Activated CD4-positive, alpha-beta memory T cell treated with anti-CD3 and anti-CD28 coated beads for 36 hours (primary cell): ENCODE results near the gene ASIC1. TPM values are rescaled to one million over a fixed set of nuclear protein-coding genes. Genes with fewer than 3 reads are reported as not detected.
A peak's percentile ranks its signal among the peaks of the same experiment; 100 is the strongest.

Source experiments
- CTCF ChIA-PET: fragments of 350-600 bp; sonication (Branson Sonifier 250); formaldehyde crosslinking; loops from one replicate; lab custom pipeline; 2021; ENCODE audit warnings: antibody characterized with exemption, inconsistent platforms; lab: Charles Lee
- POLR2A ChIA-PET: fragments of 350-600 bp; sonication (Branson Sonifier 250); formaldehyde crosslinking; loops from one replicate; lab custom pipeline; 2021; ENCODE audit warnings: antibody characterized with exemption; lab: Charles Lee
- DNase-seq: peaks from one replicate; pipeline ENCODE4 v3.0.0-alpha.2; 2020
- H3K27ac Mint-ChIP-seq: one replicate; pipeline ENCODE4 v1.8.0; 2021; ENCODE audit warnings: mixed read lengths
- H3K27me3 Mint-ChIP-seq: one replicate; pipeline ENCODE4 v1.8.0; 2021; ENCODE audit warnings: mixed read lengths
- H3K36me3 Mint-ChIP-seq: one replicate; pipeline ENCODE4 v1.8.0; 2021; ENCODE audit warnings: mixed read lengths
- H3K4me1 Mint-ChIP-seq: one replicate; pipeline ENCODE4 v1.8.0; 2021; ENCODE audit warnings: low read depth, mixed read lengths
- H3K4me3 Mint-ChIP-seq: one replicate; pipeline ENCODE4 v1.8.0; 2021; ENCODE audit warnings: mild to moderate bottlenecking, mixed read lengths
- H3K9me3 Mint-ChIP-seq: one replicate; pipeline ENCODE4 v1.8.0; 2021; ENCODE audit warnings: mixed read lengths
- intact Hi-C: fragments of 100-400 bp; cut with micrococcal nuclease; formaldehyde crosslinking; loops from one replicate; pipeline ENCODE4 v1.15.1; 2023
- total RNA-seq, 2 experiments: library from RNA; stranded (reverse); gene quantifications; one replicate each; pipeline ENCODE4 v1.2.3, GENCODE V29; 2021

Gene ASIC1
- 1 to 10 TPM; 1.1 to 1.6 TPM for total RNA-seq

DNA sequence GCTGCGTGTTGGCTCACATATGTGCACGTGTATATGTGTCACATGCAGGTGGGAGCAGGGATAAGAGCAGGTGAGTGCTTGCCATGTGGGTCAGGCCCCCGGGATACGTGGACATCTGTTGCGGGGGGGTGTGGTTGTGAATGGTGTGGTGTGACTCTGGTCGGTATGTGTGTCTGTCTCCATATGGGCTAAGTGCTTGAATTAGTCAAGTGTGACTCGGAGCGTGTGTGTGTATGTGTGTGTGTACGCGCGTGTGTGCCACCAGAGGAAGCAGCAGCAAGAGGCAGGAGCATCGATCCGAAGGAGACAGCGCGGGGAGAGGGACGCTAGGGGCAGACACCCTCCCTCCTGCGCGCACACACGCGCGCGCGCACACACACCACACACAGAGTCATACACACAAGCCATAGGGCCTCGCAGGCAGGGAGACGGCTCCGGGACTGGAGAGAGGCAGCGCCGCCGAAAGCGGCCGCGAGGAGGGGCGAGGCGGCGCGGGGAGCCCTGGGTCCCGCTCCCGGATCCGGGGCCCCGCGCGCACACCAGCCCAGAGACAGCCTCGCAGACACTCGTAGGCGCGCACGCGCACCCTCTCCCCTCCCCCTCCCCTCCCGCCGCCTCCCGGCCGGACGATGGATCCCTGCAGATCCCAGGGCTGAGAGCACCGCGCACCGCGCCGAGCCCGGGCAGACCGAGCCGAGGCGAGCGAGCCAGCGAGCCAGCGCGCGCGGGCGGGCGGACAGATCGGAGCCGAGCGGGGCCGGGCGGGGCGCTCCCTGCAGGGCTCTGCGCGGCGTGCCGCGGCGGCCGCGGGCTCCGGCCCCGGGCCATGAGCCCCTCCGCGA lies at the start of gene ASIC1:
Gene ASIC1, plus strand, starts transcription at position 597 of the 842 bp plus-strand sequence. CDS start 1,171 bp downstream, outside the sequence.
- peaks cover 40% of the 10 kb centered on the region for H3K27me3 Mint-ChIP-seq
- no peaks in the 10 kb centered on the region for H3K9me3 Mint-ChIP-seq

DNA sequence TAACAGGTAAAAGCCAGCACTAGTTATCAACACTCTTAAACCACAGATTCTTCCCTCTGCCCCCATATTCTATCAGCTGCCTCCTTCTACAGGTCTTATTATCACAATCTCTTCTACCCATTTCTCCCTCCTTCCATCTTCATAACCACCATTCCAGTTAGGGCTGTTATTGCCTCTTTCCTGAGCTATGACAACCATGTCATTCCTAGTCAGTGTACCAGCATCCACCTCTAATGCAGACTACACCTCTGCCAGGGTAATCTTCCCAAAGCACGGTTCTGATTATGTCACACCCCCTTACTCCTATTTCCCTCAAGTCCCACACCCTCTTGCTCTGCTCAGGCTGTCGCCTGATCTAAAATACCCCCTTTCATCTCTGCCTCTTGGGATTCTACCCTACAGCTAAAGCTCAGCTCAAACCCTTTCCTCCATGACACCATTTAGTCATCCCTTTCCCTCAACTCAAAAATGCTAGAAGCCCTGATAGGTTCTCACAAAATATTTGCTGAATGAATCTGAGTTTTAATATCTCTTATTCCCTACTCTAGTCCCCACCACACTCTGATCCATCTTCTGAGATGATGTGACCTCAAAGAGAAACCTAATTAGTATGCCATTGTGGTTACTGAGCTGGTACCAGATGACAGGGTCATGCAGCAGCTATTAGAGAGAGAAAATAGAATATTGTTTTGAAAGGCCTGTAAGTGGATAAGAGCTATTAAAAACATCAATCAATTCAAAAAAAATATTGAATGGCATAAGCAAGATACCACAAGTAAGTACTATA lies 43.8 kb upstream of the ASIC1 start:
- Mint-ChIP-seq H3K4me1 (peaks cover 10% of the 10 kb centered on the region), H3K27ac (no peak overlapping the region), H3K36me3 (peaks cover 22% of the 10 kb centered on the region), H3K27me3 (no peaks in the 10 kb centered on the region), H3K9me3 (no peaks in the 10 kb centered on the region), H3K4me3 (no peak overlapping the region)
- CTCF ChIA-PET: interaction anchor here (0.8 to 2.8 kb wide), 6 partner anchors 12 to 57 kb away, joined by 3 to 16 read pairs (median 4); partner anchors contain the start of gene RACGAP1
- DNase-seq: no peak
- POLR2A ChIA-PET: interaction anchor here (0.7 to 0.9 kb wide), 2 partner anchors 8 to 251 kb away, joined by 3 to 4 read pairs; no protein-coding TSS in a partner anchor
- intact Hi-C loops: no loop called here

More for the DNA sequence above, at the start of gene ASIC1:
- Mint-ChIP-seq H3K36me3 (no peaks in the 10 kb centered on the region), H3K27ac (no peak within 1 kb of the TSS), H3K4me1 (peaks cover 24% of the 10 kb centered on the region), H3K4me3 (peak within 1 kb of the TSS; percentile 68)
- DNase-seq: peak; percentile 58
- intact Hi-C loops: loop anchor here (1.0 kb wide), 3 partner anchors 18 to 281 kb away; no protein-coding TSS in a partner anchor
- POLR2A ChIA-PET: interaction anchor here (1.1 kb wide), 1 partner anchor 18 kb away, joined by 4 read pairs; no protein-coding TSS in a partner anchor
- CTCF ChIA-PET: interaction anchor here (0.9 to 5.9 kb wide), 12 partner anchors 10 to 190 kb away, joined by 3 to 197 read pairs (median 14); partner anchors contain the start of genes COX14 and RACGAP1

- no peaks in the 10 kb centered on the region for H3K9me3 Mint-ChIP-seq
- intact Hi-C loops: no loop called here
- no peaks in the 10 kb centered on the region for H3K27me3 Mint-ChIP-seq
- ChIA-PET POLR2A (interaction anchor here (0.9 kb wide), 1 partner anchor 8 kb away, joined by 3 read pairs; no protein-coding TSS in a partner anchor), CTCF (interaction anchor here (0.8 to 2.8 kb wide), 5 partner anchors 22 to 56 kb away, joined by 3 to 16 read pairs (median 4); no protein-coding TSS in a partner anchor)
- H3K36me3 Mint-ChIP-seq: peaks cover 22% of the 10 kb centered on the region
- DNase-seq: no peak
- no peak overlapping the region for H3K4me3 Mint-ChIP-seq
- H3K27ac Mint-ChIP-seq: no peak overlapping the region
- H3K4me1 Mint-ChIP-seq: peaks cover 12% of the 10 kb centered on the region
These were observed 43.1 kb upstream of the ASIC1 start for GRCh38 chr12:50014342-50014741.

DNA sequence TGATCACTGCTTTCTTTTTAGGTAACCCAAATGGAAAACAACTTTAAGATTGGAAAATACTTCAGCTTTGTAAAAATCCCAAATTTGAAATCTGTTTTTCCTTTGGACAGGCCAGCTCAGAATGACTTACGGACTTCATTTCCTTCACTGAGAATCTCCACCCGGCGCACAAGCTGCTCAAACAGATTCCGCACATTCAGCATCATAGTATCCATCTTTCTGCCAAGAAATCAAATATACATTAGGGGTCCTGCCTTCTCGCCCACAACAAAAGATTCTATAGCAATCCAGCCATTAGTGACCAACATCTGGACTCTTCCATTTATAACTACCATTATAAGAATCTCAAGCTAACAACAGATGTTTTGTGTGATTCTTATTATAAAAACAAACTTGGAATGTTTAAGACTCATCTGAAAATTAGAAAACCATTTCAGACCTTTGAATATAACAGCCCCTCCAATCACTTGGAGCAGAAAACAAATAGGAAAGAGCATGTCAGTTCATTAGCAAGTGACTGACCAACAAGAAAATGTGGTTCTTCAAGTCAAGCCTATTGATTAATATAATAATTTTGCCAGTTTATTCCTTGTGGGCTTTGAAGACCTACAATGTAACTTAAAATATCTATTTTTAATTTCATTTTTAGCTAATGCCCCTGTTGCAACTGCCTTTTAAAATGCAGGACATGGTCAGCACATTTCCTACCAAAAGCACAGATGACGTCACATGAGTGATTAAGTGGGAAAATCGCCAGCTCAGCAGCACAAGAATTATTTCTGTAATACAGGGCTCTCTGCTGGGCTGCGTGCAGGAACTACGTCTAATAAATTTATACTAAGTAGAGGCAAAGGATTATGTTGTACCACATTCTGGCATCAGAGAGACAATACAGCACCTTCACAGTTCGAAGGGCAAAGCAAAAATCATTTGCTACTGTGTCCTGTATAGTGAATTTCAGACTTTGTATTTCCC lies 40.6 kb upstream of the ASIC1 start:
- ChIA-PET POLR2A (no interaction called here), CTCF (interaction anchor here (0.6 to 3.1 kb wide), 6 partner anchors 22 to 507 kb away, joined by 3 to 10 read pairs (median 4); no protein-coding TSS in a partner anchor)

DNA sequence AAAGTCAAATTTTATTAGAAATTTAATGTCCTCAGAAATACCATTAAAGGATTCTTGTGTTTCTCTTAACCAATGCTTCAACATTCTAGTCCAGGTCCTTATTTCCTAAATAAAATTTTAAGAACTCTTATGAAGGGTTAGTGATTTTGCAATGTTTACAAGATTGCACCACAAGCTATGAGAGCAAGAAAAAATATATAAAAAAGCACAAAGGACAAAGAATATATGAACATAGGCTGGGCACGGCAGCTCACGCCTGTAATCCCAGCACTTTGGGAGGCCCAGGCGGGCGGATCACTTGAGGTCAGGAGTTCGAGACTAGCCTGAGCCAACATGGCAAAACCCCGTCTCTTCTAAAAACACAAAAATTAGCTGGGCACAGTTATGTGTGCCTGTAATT lies 39.8 kb upstream of the ASIC1 start:
- Mint-ChIP-seq H3K4me3 (no peak overlapping the region), H3K27ac (no peak overlapping the region), H3K9me3 (no peaks in the 10 kb centered on the region), H3K36me3 (peaks cover 18% of the 10 kb centered on the region), H3K27me3 (no peaks in the 10 kb centered on the region), H3K4me1 (peaks cover 17% of the 10 kb centered on the region)
- ChIA-PET POLR2A (no interaction called here), CTCF (interaction anchor here (0.6 to 3.1 kb wide), 4 partner anchors 21 to 508 kb away, joined by 3 to 10 read pairs (median 4); no protein-coding TSS in a partner anchor)
- DNase-seq: no peak
- intact Hi-C loops: no loop called here

More for the DNA sequence above, 40.6 kb upstream of the ASIC1 start:
- H3K4me1 Mint-ChIP-seq: peaks cover 16% of the 10 kb centered on the region
- H3K27ac Mint-ChIP-seq: no peak overlapping the region
- no peak overlapping the region for H3K4me3 Mint-ChIP-seq
- no peaks in the 10 kb centered on the region for H3K9me3 Mint-ChIP-seq
- intact Hi-C loops: no loop called here
- no peak for DNase-seq
- peaks cover 18% of the 10 kb centered on the region for H3K36me3 Mint-ChIP-seq
- no peaks in the 10 kb centered on the region for H3K27me3 Mint-ChIP-seq

GRCh38 chr12:50018154-50018553 lies 39.2 kb upstream of the ASIC1 start:
- H3K27me3 Mint-ChIP-seq: no peaks in the 10 kb centered on the region
- H3K9me3 Mint-ChIP-seq: no peaks in the 10 kb centered on the region
- H3K4me3 Mint-ChIP-seq: no peak overlapping the region
- CTCF ChIA-PET: interaction anchor here (0.6 to 3.1 kb wide), 3 partner anchors 21 to 240 kb away, joined by 4 to 10 read pairs (median 4); no protein-coding TSS in a partner anchor
- intact Hi-C loops: no loop called here
- DNase-seq: no peak
- no peak overlapping the region for H3K27ac Mint-ChIP-seq
- peaks cover 20% of the 10 kb centered on the region for H3K4me1 Mint-ChIP-seq
- POLR2A ChIA-PET: interaction anchor here (0.7 kb wide), 2 partner anchors 12 to 281 kb away, joined by 3 to 6 read pairs; no protein-coding TSS in a partner anchor
- H3K36me3 Mint-ChIP-seq: peaks cover 21% of the 10 kb centered on the region

GRCh38 chr12:50018968-50019367 lies 38.4 kb upstream of the ASIC1 start:
- Mint-ChIP-seq H3K27me3 (no peaks in the 10 kb centered on the region), H3K27ac (no peak overlapping the region), H3K4me3 (no peak overlapping the region), H3K36me3 (peaks cover 14% of the 10 kb centered on the region), H3K4me1 (peaks cover 13% of the 10 kb centered on the region), H3K9me3 (no peaks in the 10 kb centered on the region)
- POLR2A ChIA-PET: interaction anchor here (2.0 kb wide), 1 partner anchor 10 kb away, joined by 5 read pairs; no protein-coding TSS in a partner anchor
- intact Hi-C loops: no loop called here
- no peak for DNase-seq
- CTCF ChIA-PET: interaction anchor here (1.2 to 3.1 kb wide), 3 partner anchors 20 to 52 kb away, joined by 3 to 10 read pairs (median 4); no protein-coding TSS in a partner anchor

DNA sequence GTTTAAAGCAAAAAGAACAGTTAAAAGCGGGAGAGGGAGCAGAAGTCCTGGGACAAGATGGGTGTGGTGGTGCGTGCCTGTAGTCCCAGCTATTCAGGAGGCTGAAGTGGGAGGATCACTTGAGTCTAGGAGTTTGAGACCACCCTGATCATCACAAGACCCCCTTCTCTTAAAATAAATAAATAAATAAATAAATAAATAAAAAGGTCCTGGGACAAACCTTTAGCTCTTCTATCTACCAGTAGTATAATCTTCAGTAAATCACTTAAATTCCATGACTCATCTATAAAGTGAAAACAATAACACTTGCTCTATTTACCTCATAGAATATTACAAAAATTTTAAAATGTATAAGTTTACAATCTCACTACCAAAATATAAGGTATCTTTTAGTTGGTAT lies 37.9 kb upstream of the ASIC1 start:
- Mint-ChIP-seq H3K4me1 (peaks cover 13% of the 10 kb centered on the region), H3K27ac (no peak overlapping the region), H3K36me3 (peaks cover 16% of the 10 kb centered on the region), H3K27me3 (no peaks in the 10 kb centered on the region), H3K4me3 (no peak overlapping the region), H3K9me3 (no peaks in the 10 kb centered on the region)
- no peak for DNase-seq
- ChIA-PET POLR2A (interaction anchor here (0.6 to 2.0 kb wide), 2 partner anchors 11 to 19 kb away, joined by 3 to 5 read pairs; no protein-coding TSS in a partner anchor), CTCF (interaction anchor here (1.2 to 3.1 kb wide), 3 partner anchors 19 to 53 kb away, joined by 3 to 10 read pairs (median 4); no protein-coding TSS in a partner anchor)
- intact Hi-C loops: no loop called here

DNA sequence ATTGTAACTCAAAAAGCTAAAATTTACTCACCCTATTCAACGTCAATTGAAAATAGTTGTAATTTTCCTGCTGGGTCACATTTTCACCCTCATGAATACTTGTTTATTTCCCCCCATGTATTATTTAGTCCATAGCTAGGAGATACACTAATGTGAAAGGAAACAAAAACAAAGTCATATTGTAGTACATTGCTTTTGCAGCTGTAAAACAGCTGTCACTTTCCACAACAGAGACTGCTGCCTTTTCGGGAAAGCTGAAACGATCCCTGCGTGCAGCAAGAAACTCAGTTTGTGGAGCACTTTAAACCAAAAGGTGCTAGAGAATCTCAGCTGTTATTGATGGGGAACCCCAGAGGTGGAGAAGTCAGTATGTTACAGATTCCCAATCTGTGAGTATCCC lies 36.4 kb upstream of the ASIC1 start:
- no peak for DNase-seq
- H3K4me3 Mint-ChIP-seq: no peak overlapping the region
- ChIA-PET CTCF (interaction anchor here (0.6 to 1.7 kb wide), 6 partner anchors 18 to 75 kb away, joined by 3 to 16 read pairs (median 3); no protein-coding TSS in a partner anchor), POLR2A (interaction anchor here (2.0 kb wide), 1 partner anchor 12 kb away, joined by 5 read pairs; no protein-coding TSS in a partner anchor)
- H3K36me3 Mint-ChIP-seq: peaks cover 20% of the 10 kb centered on the region
- no peaks in the 10 kb centered on the region for H3K9me3 Mint-ChIP-seq
- H3K27me3 Mint-ChIP-seq: no peaks in the 10 kb centered on the region
- peaks cover 16% of the 10 kb centered on the region for H3K4me1 Mint-ChIP-seq
- H3K27ac Mint-ChIP-seq: no peak overlapping the region
- intact Hi-C loops: no loop called here

DNA sequence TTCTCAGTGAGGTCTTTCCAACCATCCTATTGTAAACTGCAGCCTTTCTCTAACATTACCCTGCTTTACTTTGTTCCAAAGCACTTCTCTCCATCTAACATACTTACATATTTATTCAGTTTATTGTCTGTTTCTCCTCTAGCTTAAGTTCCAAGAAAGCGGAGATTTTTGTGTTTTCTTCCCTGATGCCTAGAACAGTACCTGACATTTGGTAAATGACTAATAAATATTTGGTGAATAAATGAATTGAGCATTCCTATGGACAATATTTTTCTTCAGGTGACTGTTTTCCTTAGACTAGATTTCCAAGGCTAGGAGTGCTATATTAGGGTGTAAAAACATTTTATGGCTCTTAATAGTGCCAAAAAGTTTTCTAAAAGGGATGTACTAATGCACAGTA lies 34.5 kb upstream of the ASIC1 start:
- no peak for DNase-seq
- peaks cover 16% of the 10 kb centered on the region for H3K4me1 Mint-ChIP-seq
- intact Hi-C loops: no loop called here
- no peaks in the 10 kb centered on the region for H3K9me3 Mint-ChIP-seq
- no peak overlapping the region for H3K27ac Mint-ChIP-seq
- H3K27me3 Mint-ChIP-seq: peaks cover 1% of the 10 kb centered on the region
- ChIA-PET POLR2A (no interaction called here), CTCF (interaction anchor here (1.6 kb wide), 1 partner anchor 77 kb away, joined by 3 read pairs; no protein-coding TSS in a partner anchor)
- H3K36me3 Mint-ChIP-seq: peaks cover 17% of the 10 kb centered on the region
- no peak overlapping the region for H3K4me3 Mint-ChIP-seq
